ENCODE measurements around the gene TTBK2. TPM values are rescaled to one million over a fixed set of nuclear protein-coding genes. Genes with fewer than 3 reads are reported as not detected.

The TTBK2 gene
- total RNA-seq, 1 experiment from 2014 or later = 10.6 TPM

DNA sequence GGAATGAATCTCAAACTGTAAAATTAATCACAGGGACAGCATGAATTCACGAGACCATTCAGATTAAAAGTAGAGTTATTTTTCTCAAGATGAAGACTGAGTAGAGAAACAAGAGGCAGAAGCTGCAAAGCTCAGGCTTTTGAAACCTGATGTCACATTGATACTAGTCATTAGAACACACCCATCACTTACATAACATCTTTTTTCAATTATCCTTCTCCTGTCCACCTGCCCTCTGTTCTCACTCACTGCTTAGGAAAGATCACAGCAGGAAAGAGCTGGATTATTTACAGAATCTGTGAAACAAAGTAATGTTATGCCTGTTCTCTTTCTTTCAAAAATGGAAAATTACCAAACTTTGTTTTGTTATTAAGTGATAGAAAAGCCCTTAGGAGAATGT lies 111.7 kb downstream of the TTBK2 start:
- no peak overlapping the region for H4K91ac ChIP-seq (ENCODE audit: insufficient read length, low read depth, low read length)
- Mint-ChIP-seq H3K4me3 (no peak overlapping the region), H3K36me3 (ENCODE audit: insufficient read depth in 1 of 3, low read depth in 3 of 3) (no peaks in the 10 kb centered on the region), H3K9me3 (no peaks in the 10 kb centered on the region), H3K4me1 (no peaks in the 10 kb centered on the region), H3K27ac (no peak overlapping the region), H3K27me3 (ENCODE audit: low read depth) (no peaks in the 10 kb centered on the region)
- DNase-seq = no peak
- no peak overlapping the region for H3K23ac ChIP-seq (ENCODE audit: insufficient read length, low read depth, low read length)
- no peaks in the 10 kb centered on the region for H4K20me1 ChIP-seq (ENCODE audit: control insufficient read depth, insufficient read depth, insufficient read length)
- H2BK5ac ChIP-seq (ENCODE audit: insufficient read length, low read length) = no peak overlapping the region
- H4K5ac ChIP-seq (ENCODE audit: insufficient read length, low read depth, low read length) = no peak overlapping the region
- H2BK20ac ChIP-seq (ENCODE audit: low read depth, low read length, poor library complexity, severe bottlenecking) = no peak overlapping the region
- H3K9me3 ChIP-seq (ENCODE audit: control insufficient read depth, low read depth, low read length) = no peaks in the 10 kb centered on the region
- TF ChIP-seq, protein P1, sequence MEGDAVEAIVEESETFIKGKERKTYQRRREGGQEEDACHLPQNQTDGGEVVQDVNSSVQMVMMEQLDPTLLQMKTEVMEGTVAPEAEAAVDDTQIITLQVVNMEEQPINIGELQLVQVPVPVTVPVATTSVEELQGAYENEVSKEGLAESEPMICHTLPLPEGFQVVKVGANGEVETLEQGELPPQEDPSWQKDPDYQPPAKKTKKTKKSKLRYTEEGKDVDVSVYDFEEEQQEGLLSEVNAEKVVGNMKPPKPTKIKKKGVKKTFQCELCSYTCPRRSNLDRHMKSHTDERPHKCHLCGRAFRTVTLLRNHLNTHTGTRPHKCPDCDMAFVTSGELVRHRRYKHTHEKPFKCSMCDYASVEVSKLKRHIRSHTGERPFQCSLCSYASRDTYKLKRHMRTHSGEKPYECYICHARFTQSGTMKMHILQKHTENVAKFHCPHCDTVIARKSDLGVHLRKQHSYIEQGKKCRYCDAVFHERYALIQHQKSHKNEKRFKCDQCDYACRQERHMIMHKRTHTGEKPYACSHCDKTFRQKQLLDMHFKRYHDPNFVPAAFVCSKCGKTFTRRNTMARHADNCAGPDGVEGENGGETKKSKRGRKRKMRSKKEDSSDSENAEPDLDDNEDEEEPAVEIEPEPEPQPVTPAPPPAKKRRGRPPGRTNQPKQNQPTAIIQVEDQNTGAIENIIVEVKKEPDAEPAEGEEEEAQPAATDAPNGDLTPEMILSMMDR (conservative IDR thresholded peaks at IDR 0.05) = no peak
- H3K9ac ChIP-seq (ENCODE audit: extremely low read depth, insufficient read length, low read length) = no peak overlapping the region
- H2BK120ac ChIP-seq (ENCODE audit: low read depth, low read length, poor library complexity, severe bottlenecking) = no peak overlapping the region
- no peak overlapping the region for H3K4me2 ChIP-seq (ENCODE audit: insufficient read depth, insufficient read length, low read length)
- H3K4me1 ChIP-seq (ENCODE audit: insufficient read depth, low read length) = no peaks in the 10 kb centered on the region
- no peak overlapping the region for H2BK12ac ChIP-seq (ENCODE audit: insufficient read length, low read depth, low read length)
- no peaks in the 10 kb centered on the region for H3K23me2 ChIP-seq (ENCODE audit: insufficient read length, low read depth, low read length, poor library complexity, severe bottlenecking)
- H2AK5ac ChIP-seq (ENCODE audit: insufficient read length, low read length) = no peak overlapping the region
- no CpG with 5 or more reads among the region's 1 CpG for WGBS (ENCODE audit: extremely low coverage, insufficient read length, low lambda C conversion rate)
- no peaks in the 10 kb centered on the region for H3K27me3 ChIP-seq (ENCODE audit: insufficient read depth, low read length)
- no peak overlapping the region for H3K18ac ChIP-seq (ENCODE audit: insufficient read length, low read depth, low read length)
- H4K8ac ChIP-seq (replicated peaks; ENCODE audit: insufficient read length, low read depth, low read length) = no peak overlapping the region
- no peak overlapping the region for H3K56ac ChIP-seq (ENCODE audit: insufficient read length, low read depth, low read length)
- H3K79me1 ChIP-seq (ENCODE audit: insufficient read depth, low read depth, low read length, poor library complexity, severe bottlenecking) = no peaks in the 10 kb centered on the region
- H3K14ac ChIP-seq (ENCODE audit: insufficient read depth, low read length) = no peak overlapping the region
- H3K79me2 ChIP-seq (ENCODE audit: insufficient read depth, low read length) = no peaks in the 10 kb centered on the region
- H3K4ac ChIP-seq (ENCODE audit: low read depth, low read length) = no peak overlapping the region
- H2AFZ ChIP-seq (ENCODE audit: low read length) = no peak overlapping the region
- H3T11ph ChIP-seq (ENCODE audit: low read length) = no peak overlapping the region
- no peak overlapping the region for H2BK15ac ChIP-seq (ENCODE audit: low read depth, low read length)
- H3K27ac ChIP-seq (ENCODE audit: insufficient read length, low read depth, low read length) = no peak overlapping the region

Measured in H9 (cell line).